SH-SY5Y (cell line): ENCODE data around the gene USH2A.

Experiments
- GATA2 ChIP-seq: IDR thresholded peaks from 2 replicates; pipeline ENCODE4 v1.6.1; 2011; ENCODE audit warnings: mild to moderate bottlenecking, low read depth, low read length
- GATA3 ChIP-seq: IDR thresholded peaks from 2 replicates; pipeline ENCODE4 v1.6.1; 2011; ENCODE audit warnings: low read depth, mild to moderate bottlenecking, low read length, moderate library complexity

Gene USH2A

GRCh38 chr1:215824245-215824644, 599.0 kb downstream of the USH2A start:
- TF ChIP-seq GATA2 (no peak), GATA3 (no peak)

GRCh38 chr1:215819114-215819513, 604.1 kb downstream of the USH2A start:
- no peak for TF ChIP-seq GATA2
- TF ChIP-seq GATA3: no peak

- no peak for TF ChIP-seq GATA2
- no peak for TF ChIP-seq GATA3
Measured at GRCh38 chr1:215807911-215808436, 615.3 kb downstream of the USH2A start.

DNA sequence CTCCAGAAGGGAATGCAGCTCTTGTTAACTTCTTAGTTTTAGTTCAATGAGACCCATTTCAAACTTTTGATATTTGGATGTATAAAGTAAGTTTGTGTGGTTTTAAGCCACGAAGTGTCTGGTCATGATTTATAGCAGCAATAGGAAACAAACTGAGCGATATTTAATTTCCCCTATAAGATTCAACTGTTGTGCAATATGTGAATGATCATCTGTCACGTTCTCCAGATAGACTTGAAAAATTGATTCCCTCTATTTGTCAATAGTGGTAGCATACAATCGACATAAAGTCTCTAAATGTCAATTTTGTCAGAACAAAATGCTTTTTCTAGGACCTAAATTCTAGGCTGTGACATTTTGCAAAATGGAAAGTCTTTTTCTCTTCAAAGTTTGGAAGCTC, 616.0 kb downstream of the USH2A start:
- TF ChIP-seq GATA3 (no peak), GATA2 (no peak)

DNA sequence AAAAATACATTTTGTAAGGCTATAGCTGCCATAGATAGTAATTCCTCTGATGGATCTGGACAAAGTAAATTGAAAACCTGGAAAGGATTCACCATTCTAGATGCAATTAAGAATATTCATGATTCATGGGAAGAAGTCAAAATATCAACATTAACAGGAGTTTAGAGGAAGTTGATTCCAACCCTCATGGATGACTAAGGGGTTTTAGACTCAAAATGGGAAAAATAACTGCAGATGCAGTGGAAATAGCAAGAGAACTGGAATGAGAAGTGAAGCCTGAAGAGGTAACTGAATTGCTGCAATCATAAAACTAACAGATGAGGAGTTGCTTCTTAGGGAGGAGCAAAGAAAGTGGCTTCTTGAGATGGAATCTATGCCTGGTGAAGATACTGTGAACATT, 625.4 kb downstream of the USH2A start:
- TF ChIP-seq GATA3: no peak
- TF ChIP-seq GATA2: no peak

DNA sequence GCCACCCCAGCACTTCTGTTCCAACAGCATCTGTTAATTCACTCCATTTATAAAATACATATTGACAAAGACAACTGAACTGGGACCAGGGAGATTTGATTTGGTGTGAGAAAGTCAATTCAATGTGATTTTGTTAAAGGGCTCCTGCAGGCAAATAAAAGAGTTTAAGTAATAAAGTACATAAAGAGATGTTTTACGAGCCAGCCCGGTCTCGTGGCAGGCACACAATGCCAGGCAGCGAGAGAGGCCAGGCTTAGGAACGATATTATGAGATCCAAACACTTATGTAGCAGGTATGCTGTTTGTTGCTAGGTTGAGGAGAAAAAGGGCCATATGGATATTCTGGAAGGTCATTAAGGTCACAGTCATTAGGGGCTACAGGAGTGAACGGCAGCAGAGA, 629.1 kb downstream of the USH2A start:
- TF ChIP-seq GATA3: no peak
- no peak for TF ChIP-seq GATA2

GRCh38 chr1:215793180-215793579, 630.1 kb downstream of the USH2A start:
- no peak for TF ChIP-seq GATA2

DNA sequence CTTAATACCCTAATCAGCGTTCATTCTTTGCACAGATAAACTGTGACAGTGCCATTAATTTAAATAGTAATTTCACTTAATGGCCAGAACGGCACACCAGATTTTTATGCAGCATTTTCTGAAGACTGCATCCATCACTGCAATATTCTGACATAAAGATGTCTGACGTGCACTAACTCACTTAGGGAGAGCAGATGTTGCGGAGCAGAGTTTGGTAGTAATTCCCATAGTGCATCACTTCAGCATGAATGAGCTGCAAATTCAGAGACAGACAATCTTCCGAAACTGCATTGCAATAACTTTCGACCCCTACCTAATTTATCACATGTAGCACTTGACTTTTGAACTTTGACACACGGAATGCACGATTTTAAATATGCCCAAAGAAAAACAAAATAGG, 630.8 kb downstream of the USH2A start:
- TF ChIP-seq GATA2 (no peak), GATA3 (no peak)

DNA sequence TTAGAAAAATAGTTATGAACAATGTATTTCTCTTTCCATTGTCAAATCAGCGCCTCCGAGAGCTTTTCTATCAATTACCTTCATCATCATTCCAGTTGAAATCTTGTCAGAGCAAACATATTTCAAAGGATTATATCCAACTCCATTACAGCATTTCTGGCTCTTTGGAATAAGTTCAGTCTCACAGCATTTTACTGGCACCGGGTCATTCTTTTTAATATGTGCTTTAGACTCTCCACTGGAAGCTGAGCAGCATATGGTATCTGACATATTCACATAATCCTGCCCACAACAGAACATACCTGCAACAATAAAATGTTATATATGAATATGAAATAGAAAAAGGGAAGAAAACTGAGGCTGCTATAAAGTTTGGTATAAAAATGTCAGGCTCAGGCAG, 633.3 kb downstream of the USH2A start:
- TF ChIP-seq GATA2 (no peak), GATA3 (no peak)

GRCh38 chr1:215786997-215787396, 636.3 kb downstream of the USH2A start:
- no peak for TF ChIP-seq GATA2
- no peak for TF ChIP-seq GATA3

GRCh38 chr1:215780641-215781040, 642.6 kb downstream of the USH2A start:
- TF ChIP-seq GATA3: no peak
- TF ChIP-seq GATA2: no peak

GRCh38 chr1:215780139-215780538, 643.1 kb downstream of the USH2A start:
- no peak for TF ChIP-seq GATA2
- no peak for TF ChIP-seq GATA3

DNA sequence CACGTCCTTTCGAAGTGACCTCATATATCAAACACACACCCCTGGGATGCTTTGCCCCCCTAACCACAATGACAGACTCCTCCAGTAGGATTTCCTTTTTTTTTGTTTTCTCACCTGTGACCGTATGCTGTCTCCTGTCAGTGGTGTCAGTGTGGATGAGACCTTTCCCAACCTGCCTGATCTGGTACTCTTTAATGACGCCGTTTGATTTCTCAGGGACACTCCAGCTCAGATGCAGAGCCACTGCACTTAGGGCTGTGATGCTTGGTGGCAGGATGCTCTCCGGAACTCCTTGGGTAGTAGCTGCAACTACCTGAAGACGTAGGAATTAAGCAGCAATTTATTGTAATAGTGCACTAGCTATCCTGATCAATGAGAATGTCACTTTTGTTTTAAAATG, 643.5 kb downstream of the USH2A start:
- TF ChIP-seq GATA3: no peak
- TF ChIP-seq GATA2: no peak

- TF ChIP-seq GATA2: no peak
- TF ChIP-seq GATA3: no peak
Measured at GRCh38 chr1:215777370-215777925, 645.8 kb downstream of the USH2A start.

DNA sequence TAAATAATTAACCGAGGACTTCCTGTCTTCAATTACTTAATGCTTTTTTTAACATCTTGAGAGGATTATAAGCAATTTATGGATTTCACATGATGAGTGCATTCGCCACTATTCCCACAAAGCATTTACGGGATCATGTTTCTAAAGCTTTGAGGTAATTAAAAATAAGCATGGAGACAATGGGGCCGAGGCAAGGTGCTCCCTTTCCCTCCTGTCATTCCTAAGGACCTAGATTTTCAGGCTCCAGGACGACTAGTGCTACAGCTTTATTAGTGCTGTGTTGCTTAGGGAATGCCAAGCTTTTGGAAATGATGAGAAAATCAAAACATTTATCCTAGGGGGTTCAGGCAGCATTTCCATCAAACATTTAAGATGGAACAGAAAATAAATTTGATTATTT, 646.9 kb downstream of the USH2A start:
- TF ChIP-seq GATA3 (no peak), GATA2 (no peak)

DNA sequence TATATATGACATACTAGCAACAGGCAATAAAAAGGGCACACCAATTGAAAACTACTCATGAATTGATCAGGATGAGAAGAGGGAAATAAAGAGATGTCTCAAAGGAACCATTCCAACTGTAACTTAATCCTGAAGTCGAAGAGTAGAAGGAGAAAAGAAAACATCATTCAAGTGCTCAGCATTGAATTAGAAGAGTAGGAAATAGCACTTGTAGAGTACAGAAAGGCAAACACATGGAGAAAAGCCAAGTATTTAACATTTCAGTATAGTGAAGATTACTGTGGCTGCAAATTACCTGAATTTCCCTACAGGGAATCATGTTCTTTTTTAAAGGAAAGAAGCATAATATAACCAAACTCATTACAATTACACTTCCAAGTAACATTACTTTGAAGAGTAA, 651.1 kb downstream of the USH2A start:
- TF ChIP-seq GATA3 (no peak), GATA2 (no peak)

DNA sequence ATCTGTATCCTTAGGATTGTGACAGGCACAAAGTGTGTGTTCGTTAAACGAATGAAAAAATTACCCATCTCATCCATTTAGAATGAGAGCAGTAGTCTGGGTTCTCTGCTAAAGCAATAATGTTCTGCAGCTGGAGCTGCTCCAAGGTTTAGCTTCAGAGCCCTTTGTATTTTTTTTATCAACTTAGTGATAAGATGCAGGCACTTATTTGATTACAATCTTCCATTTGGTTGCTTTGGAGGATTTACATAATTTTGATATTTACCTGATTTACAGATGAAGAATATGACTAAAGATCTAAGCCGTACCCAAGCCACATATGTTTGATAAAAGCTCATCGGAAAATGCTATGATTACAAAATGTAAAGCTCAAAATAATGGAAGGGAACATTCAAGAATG, 654.9 kb downstream of the USH2A start:
- peak; percentile 85 for TF ChIP-seq GATA3
- TF ChIP-seq GATA2: peak; percentile 76
